Mammary epithelial cell (primary cell): ENCODE data around the gene VWA3A.

Source experiments
- EZH2 ChIP-seq: IDR thresholded peaks from 2 replicates; pipeline ENCODE4 v1.6.1; 2012; ENCODE audit warnings: low read length, inconsistent platforms, borderline replicate concordance
- TF ChIP-seq, protein P1 (sequence below), 2 donors: IDR thresholded peaks in 1 of 2; conservative IDR thresholded peaks in 1 of 2; 2 replicates each; pipeline ENCODE4 v1.5.1; 2011 to 2012; ENCODE audit warnings: inconsistent platforms in 2 of 2, low read length in 2 of 2, mild to moderate bottlenecking in 2 of 2, control low read depth in 1 of 2, low read depth in 1 of 2; ENCODE audit not compliant: insufficient read depth in 1 of 2; ENCODE audit errors: extremely low read depth in 1 of 2

DNA sequence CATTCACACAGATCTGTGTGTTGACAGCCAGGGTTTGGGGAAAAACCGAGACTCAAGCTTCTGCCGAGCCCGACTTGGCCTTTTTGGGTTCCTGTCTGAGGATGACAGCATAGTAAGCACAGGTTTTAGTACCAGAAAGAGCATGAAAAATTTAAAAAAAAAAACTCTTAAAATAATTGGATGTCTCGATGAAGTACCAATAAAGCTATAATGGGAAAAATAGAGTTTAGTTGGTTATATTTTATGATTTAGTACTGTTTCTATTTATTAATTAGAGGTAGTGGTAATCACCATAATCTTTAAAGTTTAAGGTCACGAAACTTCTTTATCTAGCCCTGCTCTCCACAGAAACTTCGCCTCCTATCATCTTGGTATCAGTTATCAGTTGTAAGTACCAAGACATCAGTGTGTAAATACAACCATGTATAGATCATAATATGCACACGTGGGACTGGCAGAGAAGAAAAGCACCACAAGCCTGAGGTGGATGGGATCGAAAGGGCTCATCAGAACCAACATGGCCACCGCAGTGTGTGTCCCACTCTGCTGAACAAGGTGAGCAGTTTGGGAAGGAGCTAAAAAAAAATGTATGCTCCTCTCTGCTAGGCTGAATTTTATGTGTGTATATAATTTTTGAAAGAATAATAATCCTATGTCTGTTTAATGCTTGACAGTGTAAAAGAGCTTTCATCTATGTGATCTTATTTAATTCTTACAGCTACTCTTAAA lies 99.4 kb downstream of the VWA3A start:
- TF ChIP-seq, protein P1, sequence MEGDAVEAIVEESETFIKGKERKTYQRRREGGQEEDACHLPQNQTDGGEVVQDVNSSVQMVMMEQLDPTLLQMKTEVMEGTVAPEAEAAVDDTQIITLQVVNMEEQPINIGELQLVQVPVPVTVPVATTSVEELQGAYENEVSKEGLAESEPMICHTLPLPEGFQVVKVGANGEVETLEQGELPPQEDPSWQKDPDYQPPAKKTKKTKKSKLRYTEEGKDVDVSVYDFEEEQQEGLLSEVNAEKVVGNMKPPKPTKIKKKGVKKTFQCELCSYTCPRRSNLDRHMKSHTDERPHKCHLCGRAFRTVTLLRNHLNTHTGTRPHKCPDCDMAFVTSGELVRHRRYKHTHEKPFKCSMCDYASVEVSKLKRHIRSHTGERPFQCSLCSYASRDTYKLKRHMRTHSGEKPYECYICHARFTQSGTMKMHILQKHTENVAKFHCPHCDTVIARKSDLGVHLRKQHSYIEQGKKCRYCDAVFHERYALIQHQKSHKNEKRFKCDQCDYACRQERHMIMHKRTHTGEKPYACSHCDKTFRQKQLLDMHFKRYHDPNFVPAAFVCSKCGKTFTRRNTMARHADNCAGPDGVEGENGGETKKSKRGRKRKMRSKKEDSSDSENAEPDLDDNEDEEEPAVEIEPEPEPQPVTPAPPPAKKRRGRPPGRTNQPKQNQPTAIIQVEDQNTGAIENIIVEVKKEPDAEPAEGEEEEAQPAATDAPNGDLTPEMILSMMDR (conservative IDR thresholded peaks at IDR 0.05 in 1 of 2, IDR thresholded peaks at IDR 0.05 in 1 of 2; ENCODE audit: extremely low read depth in 1 of 2, insufficient read depth in 1 of 2, low read depth in 1 of 2, low read length in 2 of 2), result no peak
- no peak for TF ChIP-seq EZH2
